Activated CD8-positive, alpha-beta memory T cell treated with anti-CD3 and anti-CD28 coated beads, Interleukin-2, amount 50 U/mL, for 1 hour (primary cell): Measurements from ENCODE around the gene CCNB1IP1.
"Not testable (repeated sequence)": the region's sequence is repeated elsewhere in the genome, so short reads cannot be mapped to it uniquely, and the experiment has no call there.

Source experiments
- DNase-seq: peaks from one replicate; pipeline ENCODE4 v3.0.0-alpha.2; 2020; ENCODE audit errors: extremely low read depth

The CCNB1IP1 gene, protein sequence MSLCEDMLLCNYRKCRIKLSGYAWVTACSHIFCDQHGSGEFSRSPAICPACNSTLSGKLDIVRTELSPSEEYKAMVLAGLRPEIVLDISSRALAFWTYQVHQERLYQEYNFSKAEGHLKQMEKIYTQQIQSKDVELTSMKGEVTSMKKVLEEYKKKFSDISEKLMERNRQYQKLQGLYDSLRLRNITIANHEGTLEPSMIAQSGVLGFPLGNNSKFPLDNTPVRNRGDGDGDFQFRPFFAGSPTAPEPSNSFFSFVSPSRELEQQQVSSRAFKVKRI

DNA sequence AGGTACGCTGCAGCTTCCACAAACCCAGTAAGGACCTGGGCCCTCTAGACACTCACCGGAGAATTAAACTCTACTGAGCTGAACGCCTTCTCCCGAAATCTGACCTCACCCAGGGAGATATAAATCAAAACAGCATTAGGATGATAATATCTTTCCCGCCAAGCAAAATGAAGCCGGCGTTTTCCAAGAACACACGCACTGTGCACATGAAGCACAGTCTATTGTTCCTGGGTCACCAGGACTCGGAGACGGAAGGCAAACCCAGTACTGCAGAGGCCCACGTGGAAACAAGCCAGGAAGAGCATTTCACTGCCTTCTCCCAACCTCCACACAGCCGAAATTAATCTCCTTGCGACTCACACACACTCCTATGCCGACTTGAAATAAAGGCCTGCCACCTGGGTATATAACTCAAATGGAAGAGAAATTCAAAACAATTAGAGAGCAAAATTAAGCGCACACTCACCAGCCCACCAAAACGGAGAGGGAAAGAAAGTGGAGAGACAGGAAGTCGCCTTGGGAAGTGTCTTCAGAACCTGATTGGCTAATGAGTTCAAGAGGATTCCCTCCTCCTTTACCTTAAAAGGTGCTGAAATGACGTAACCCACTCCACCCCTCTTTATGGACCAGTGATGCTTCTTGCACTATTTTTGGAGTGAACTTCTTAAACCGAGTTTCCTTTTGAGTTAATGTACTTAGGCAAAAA, at the start of gene CCNB1IP1:
Gene CCNB1IP1, minus strand, starts transcription at position 492 of the 706 bp plus-strand sequence. CDS start 16,756 bp downstream, outside the sequence.
- no peak for DNase-seq

DNA sequence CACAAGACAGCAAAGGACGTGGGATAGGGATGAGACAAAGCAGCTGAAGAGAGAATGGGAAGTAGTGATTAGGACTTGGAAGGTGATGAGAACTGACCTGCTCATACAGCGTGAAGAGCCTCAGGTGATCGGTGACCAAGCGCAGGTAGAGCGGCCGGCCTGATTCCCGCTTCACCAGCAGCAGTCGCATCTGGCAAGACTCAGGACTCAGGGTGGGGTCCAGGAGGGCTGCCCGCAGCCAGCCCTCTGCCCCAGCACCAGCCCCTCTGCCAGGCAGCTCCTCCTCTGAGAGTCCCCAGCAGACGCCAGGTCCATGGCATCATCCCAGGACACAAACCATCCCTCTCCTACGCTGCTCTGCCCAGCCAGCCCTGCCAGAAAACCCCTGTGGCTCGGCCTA, 49.4 kb upstream of the CCNB1IP1 start:
- DNase-seq, result no peak

DNA sequence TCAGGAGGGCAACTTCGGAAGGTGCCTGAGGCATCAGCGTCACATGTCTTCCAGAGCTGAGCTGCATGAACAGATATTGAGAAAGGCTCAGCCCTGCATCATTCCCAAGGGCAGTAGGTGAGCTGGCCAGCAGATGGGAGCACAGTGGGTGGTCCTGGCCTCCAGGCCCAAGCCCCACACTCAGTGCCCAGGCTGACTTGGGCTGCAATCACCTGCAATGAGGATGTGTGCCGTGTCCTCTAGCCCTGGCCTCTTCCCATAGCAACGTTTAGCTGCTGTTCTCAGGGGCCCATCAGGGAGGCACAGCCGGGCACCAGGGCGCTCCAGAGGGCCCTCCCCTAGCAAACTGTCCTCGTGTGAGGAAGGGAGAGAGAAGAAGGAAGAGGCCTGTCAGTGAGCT, 48.3 kb upstream of the CCNB1IP1 start:
- DNase-seq, result no peak

DNA sequence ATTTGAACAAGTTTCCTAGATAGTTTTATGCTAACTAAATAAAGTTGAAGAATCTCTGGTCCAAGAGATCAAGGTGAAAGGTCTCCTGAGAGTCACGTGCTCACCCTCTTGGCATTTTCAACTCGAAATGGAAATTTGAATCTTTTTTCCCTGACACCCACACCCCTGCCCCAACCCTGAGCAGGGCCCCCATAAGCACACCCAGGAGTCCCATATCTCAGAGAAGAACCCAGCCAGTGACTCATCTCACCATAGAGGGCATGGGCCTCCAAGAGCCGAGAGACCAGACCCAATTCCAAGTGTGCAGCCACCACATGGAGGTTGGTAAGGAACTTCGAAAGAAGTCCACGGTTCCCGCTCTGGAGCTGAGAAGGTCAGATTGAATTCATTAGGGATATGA, 47.6 kb upstream of the CCNB1IP1 start:
- DNase-seq, result no peak

DNA sequence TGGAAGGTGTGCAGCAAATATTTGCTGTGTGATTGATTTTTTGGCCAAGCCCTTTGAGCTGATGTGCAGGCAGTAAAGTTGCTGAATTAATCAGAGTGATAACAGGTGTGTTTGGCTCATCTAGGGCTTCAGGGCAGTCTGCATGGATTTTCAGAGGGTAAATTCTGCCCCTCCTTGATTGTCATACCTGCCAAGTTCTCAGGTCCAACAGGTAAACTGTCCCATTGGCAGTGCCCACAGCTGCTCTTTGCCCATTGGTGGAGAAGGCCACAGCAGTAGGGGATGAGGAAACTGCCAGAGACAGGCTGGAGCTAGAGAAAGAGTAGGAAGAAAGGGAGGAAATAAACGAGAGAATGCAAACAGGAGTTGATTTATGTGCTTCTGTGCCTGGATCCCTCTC, 46.7 kb upstream of the CCNB1IP1 start:
- DNase-seq, result no peak

DNA sequence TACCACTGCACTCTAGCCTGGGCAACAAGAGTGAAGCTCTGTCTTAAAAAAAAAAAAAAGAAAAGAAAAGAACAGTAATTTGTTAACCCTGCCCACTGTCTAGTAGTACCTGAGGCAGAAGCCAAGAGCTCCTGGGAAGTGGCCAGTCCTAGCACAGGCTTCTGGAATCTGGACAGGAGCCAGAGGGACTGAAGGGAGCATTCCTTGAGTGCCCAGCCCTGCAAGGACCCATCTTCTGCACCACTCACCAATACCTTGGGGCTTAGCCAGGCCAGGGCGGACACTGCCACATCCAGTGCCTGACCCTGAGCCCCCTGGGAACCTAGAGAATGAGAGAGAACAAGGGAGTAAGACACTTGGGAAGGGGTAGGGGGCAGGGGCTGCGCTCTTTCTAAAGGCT, 44.1 kb upstream of the CCNB1IP1 start:
- no peak for DNase-seq

DNA sequence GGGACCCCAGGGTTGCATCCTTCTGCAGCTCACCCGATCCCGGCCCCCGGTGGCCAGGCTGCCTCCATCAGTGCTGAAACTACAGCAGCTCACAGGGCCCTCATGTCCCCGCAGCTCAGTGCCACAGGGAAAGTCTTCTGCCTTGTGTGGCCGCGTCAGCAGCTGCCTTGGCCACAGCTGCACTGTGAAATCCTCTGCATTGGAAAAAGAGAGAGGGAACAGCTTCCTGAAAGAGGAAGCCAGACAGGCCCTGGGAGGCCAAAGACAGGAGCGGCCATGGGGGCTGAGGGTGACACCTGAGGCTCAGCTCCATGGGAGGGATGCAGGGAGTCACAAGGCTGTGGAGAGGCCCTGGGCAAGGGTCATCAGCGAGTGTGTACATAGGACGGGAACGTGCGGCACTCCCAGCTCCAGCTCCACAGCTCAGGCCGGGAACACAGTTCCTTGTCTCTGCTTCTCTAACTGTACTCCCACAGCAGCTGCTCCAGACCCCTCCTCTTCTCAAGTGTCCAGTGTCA, 43.1 kb upstream of the CCNB1IP1 start:
- DNase-seq, result no peak

DNA sequence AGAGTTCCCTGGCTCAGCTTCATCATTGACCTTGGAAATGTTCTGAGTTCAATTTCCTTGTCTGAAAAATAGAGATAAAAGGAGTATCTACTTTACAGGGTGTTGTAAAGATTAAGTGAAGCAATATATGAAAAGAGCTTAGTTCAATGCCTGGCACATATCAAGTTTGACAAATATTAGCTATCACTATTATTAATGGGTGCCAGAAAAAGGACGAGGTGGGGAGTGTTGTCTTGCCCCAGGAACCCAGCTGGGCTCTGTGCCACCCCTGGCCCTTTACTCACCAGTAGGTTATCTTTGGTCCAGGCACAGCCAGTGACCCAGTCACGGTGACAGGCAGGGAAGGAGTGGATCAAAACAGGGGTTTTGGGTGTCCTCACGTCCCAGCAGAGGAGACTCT, 42.4 kb upstream of the CCNB1IP1 start:
- no peak for DNase-seq

DNA sequence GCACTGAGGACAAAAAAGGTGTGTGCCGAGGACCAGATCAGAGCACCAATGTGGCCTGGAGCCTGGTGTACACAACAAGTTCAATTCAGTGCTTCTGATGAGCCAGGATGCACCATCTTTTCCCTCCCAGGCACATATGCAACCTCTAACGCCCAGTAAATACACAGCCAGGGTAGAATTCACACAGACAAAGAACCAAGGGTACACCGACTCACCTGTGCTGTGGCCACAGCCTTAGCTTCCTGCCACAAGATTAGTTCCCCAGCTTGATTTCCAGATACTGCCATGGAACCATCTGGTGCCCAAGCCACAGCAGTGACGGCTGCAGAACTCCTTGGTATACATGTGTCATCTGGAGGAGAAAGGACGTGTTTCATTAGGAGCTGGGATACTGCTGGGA, 39.7 kb upstream of the CCNB1IP1 start:
- DNase-seq, result no peak

DNA sequence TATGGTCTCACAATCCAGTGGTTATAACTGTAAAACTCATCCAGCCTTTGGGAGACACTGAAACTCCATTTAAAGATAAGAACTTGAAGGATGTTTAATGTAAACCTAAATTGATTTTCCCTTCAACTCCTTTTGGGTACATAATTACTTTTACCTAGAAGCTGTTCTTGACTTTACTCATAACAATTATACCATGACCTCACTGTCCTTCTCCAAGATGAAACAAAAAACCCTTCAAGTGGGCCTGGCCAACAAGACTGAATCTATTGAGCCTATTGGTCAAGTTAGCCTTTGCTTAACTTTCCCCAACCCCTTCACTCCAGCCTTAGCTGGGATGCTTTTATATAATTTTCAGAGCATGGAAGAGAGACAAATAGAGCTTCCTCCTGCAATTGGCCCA, 32.8 kb upstream of the CCNB1IP1 start:
- no peak for DNase-seq

DNA sequence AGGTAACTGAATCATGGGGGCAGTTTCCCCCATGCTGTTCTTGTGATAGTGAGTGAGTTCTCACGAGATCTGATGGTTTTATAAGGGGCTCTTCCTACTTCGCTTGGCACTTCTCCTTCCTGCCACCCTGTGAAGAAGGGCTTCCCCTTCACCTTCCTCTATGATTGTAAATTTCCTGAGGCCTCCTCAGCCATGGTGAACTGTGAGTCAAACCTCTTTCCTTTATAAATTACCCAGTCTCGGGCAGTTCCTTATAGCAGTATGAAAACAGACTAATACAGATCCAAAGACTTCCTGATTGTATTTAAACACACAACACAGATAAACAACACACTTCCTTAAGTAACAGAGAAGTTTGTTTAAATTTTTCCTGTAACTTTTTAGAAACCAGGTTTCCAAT, 25.4 kb upstream of the CCNB1IP1 start:
- DNase-seq, result not testable (repeated sequence)

DNA sequence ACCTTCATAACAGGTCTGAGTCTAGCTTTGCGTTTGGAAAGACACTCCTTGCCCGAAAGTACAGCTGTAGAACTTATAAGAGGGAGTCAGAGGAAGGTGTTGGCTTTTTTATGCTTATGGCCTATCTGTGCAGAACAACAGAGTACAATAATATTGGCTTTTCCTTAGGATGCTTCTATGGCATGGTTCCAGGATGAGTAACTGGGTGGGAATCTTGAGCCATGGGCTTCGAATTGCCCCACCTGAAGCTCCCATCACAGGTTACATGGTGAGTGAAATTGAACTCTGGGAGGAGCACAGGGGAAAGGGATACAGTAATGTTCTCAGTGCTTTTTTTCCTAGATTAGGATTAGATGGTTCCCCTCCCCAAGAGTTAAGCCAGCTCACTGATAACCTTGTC, 23.3 kb upstream of the CCNB1IP1 start:
- no peak for DNase-seq

DNA sequence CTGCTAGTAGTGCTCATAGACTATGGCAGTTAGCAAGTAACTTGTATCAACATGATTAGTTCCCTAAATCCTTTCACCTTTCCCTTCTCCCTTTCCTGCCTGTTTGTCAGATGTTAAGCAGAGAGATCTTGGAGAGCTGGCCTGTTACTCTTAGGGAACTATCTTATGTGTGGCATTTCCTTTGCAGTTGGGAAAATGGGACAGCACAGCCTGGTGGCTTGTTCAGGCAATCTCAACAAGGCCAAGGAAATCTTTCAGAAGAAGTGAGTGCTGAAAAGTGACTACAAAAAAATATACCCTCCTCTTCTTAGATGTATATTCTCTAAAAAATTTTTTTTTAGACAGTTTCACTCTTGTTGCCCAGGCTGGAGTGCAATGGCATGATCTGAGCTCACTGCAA, 17.8 kb upstream of the CCNB1IP1 start:
- no peak for DNase-seq

DNA sequence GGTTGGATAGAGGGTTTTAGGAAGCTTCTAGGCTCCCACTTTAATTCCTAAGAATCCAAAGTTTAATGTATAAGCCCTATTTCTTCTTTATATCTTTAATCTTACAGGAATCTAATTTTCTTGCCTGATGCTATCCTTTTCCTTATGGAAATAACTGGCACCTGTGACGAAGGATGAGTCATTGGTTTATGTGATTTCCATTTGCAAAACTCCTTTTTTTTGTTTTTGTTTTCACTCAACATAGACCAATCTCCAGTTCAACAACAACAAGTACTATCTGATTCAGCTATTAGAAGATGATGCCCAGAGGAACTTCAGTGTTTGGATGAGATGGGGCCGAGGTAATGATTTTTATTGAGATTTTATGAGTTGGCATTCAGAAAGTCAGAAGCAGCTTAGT, 17.2 kb upstream of the CCNB1IP1 start:
- DNase-seq, result no peak

DNA sequence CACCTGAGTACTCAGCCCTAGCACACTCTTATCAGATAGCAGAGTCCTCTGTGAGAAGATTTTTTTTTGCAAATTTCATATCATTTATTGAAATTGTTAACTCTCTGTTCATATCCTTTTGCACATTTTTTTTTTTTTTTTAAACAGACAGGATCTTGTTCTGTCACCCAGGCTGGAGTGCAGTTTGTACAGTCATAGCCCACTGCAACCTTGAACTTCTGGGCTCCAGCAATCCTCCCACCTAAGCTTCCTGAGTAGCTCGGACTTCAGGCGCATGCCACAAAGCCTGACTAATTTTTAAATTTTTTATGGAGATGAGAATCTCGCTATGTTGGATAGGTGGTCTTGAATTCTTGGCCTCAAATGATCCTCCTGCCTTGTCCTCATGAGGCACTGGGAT, 14.7 kb upstream of the CCNB1IP1 start:
- no peak for DNase-seq

DNA sequence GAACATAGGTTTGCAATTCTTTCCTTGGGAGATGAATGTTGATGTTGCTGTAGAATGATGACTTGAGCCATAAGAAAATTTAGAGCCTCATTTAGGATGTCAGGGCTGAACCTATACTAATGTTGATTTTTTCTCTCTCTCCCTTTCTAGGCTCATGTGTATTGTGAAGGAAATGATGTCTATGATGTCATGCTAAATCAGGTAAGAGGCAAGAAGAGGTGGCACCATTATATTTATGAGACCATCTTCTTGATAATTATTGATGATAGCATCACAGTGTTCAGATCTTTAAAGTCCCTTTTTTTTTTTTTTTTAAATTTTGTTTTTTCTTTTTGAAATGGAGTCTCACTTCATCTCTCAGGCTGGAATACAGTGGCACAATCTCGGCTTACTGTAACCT, 13.6 kb upstream of the CCNB1IP1 start:
- no peak for DNase-seq

DNA sequence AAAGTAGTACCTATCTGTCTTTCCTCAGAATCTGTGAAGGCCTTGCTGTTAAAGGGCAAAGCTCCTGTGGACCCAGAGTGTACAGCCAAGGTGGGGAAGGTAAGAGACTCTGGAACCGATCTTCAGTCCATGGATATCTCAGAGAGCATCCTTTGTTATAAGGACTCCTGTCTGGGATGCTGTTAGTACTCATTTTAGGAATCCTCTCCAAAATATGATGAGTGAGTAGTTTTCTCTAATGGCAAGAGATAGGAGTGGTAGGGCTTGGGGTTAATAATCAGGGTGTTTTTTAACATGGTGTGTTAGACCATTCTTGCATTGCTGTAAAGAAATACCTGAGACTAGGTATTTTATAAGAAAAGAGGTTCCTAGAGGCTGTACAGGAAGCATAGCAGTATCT, 12.3 kb upstream of the CCNB1IP1 start:
- DNase-seq, result no peak

DNA sequence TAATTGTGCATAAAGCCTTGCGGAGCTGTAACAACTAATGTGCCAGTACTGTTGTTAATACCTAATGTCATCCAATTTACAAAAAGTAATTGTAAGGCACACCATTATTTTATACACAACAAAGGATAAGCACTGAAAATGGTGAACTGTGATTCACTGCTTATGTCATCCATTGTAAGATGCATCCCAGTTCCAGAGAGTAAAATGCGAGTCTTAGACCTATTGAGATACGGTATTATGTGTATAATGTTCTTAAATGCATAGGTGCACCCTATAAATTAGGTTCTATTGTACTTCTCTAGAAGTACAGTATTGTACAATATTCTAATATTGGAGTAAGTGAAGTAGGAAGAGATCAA, 10.8 kb upstream of the CCNB1IP1 start:
- no peak for DNase-seq

DNA sequence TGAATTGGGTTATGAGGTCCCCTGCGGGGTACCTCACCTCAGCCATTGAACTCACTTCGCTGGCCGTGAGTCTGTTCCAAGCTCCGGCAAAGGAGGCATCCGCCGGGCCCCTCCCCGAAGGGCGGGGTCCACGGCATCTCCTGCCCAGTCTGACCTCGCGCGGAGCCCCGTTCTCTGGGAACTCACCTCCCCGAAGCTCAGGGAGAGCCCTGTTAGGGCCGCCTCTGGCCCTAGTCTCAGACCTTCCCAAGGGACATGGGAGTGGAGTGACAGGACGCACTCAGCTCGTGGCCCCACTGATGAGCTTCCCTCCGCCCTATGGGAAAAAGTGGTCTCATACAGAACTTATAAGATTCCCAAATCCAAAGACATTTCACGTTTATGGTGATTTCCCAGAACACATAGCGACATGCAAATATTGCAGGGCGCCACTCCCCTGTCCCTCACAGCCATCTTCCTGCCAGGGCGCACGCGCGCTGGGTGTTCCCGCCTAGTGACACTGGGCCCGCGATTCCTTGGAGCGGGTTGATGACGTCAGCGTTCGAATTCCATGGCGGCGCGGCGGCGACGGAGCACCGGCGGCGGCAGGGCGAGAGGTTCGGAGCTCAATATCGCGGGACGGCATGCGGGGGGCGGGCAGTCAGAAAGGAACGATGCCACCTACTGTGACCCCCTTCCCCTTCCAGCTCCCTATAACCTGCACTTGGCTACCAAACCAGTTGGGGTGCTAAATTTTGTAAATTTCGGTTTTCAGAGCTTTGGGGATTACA, 10.2 kb upstream of the CCNB1IP1 start, which contains the start of gene PARP2:
Gene PARP2, plus strand, starts transcription at position 544 of the 770 bp plus-strand sequence. Its CDS starts 7 bp downstream, at position 551.
- DNase-seq, result peak; percentile 70

DNA sequence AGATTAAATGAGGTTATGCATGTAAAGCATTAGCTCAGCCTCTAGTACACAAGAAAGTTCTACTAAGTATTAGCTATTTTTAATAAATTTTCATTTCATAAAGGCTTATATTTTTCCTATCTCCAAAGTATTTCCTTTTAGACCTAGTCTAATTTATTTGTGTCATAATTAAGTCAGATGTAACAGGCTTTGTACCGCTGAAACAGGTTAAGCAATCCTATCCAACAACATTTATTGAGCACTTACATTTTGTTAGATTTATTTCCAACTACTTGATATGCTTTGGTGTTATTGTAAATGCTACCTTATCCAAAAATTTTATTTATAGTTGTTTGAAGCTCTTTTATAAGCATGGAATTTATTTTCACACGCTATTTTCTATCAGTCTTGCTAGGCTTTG, 8.6 kb upstream of the CCNB1IP1 start:
- DNase-seq, result no peak

DNA sequence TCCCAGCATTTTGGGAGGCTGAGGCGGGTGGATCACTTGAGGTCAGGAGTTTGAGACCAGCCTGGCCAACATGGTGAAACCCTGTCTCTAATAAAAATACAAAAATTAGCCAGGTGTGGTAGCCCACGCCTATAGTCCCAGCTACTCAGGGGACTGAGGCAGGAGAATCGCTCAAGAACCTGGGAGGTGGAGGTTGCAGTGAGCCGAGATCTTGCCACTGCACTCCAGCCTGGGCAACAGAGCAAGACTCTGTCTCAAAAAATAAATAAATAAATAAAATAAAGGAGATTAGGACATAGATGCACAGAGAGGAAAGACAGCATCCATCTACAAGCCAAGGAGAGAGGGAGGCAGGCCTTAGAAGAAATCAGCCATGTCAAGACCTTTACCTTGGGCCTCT, 8.0 kb upstream of the CCNB1IP1 start:
- not testable (repeated sequence) for DNase-seq

DNA sequence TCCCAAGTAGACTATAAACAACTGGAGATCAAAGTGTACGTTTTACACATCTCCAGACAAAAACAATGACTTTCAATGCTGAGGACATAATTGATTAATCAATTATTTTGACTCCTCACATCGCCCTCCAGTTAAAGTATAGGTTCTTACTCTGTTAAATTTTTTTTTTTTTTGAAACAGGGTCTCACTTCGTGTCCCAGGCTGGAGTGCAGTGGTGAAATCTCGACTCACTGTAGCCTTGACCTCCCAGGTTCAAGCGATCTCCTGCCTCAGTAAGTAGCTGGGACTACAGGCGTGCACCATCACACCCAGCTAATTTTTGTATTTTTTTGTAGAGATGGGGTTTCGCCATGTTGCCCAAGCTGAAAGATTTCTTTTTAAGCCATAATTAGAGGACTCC, 938 bp upstream of the CCNB1IP1 start:
- DNase-seq, result no peak

DNA sequence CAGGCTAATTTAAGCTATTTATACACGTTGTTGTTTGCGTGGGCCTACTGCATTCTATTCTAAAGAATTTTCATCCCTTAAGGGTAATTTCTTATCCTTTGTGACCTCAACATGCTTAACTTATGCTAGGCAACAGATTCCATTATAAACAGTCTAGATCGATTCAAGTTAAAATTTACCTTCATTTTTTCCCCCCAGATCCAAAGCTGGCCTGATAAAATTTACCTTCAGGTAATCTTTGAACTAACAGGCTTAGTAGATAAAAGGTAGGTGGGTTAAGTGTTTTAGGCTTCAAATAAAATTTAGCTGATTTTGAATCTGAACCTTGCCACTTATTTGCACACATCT, 389 bp upstream of the CCNB1IP1 start:
- no peak for DNase-seq
